HL-60 (cell line): Measurements from ENCODE around the gene SLC25A6.

ENCODE experiments used
- GABPA ChIP-seq: IDR thresholded peaks from 2 replicates; pipeline ENCODE4 v1.6.1; 2012; ENCODE audit warnings: low read depth
- POLR2AphosphoS5 ChIP-seq: IDR thresholded peaks from 2 replicates; pipeline ENCODE4 v1.6.1; 2012; ENCODE audit warnings: low read depth
- TF ChIP-seq, protein P1 (sequence below): IDR thresholded peaks from one replicate; pipeline ENCODE4 v1.5.1; 2011; ENCODE audit warnings: low read length, control low read depth, inconsistent platforms; ENCODE audit not compliant: insufficient read depth
- TF ChIP-seq, protein P2 (sequence below): IDR thresholded peaks from 2 replicates; pipeline ENCODE4 v1.6.1; 2012; ENCODE audit warnings: low read depth; ENCODE audit not compliant: insufficient replicate concordance

DNA sequence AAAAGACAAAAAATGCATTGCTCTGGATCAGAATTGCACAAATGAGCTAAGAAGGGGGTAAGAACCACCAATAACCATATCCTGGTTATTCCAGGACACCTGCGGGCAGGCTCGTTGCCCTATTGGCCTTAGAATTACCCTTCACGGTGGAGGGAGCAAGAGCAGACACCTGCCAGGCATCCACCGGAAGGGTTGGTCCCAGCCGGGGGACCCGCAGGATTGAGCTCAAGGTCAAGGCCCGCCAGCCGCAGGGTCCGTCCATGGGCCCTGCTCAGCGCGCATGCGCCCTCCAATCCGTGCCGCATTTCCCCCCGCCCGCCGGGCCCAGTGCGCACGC is 575 bp downstream of the SLC25A6 start:
- TF ChIP-seq, protein P1, sequence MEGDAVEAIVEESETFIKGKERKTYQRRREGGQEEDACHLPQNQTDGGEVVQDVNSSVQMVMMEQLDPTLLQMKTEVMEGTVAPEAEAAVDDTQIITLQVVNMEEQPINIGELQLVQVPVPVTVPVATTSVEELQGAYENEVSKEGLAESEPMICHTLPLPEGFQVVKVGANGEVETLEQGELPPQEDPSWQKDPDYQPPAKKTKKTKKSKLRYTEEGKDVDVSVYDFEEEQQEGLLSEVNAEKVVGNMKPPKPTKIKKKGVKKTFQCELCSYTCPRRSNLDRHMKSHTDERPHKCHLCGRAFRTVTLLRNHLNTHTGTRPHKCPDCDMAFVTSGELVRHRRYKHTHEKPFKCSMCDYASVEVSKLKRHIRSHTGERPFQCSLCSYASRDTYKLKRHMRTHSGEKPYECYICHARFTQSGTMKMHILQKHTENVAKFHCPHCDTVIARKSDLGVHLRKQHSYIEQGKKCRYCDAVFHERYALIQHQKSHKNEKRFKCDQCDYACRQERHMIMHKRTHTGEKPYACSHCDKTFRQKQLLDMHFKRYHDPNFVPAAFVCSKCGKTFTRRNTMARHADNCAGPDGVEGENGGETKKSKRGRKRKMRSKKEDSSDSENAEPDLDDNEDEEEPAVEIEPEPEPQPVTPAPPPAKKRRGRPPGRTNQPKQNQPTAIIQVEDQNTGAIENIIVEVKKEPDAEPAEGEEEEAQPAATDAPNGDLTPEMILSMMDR = no peak
- no peak for TF ChIP-seq POLR2AphosphoS5
- TF ChIP-seq, protein P2, sequence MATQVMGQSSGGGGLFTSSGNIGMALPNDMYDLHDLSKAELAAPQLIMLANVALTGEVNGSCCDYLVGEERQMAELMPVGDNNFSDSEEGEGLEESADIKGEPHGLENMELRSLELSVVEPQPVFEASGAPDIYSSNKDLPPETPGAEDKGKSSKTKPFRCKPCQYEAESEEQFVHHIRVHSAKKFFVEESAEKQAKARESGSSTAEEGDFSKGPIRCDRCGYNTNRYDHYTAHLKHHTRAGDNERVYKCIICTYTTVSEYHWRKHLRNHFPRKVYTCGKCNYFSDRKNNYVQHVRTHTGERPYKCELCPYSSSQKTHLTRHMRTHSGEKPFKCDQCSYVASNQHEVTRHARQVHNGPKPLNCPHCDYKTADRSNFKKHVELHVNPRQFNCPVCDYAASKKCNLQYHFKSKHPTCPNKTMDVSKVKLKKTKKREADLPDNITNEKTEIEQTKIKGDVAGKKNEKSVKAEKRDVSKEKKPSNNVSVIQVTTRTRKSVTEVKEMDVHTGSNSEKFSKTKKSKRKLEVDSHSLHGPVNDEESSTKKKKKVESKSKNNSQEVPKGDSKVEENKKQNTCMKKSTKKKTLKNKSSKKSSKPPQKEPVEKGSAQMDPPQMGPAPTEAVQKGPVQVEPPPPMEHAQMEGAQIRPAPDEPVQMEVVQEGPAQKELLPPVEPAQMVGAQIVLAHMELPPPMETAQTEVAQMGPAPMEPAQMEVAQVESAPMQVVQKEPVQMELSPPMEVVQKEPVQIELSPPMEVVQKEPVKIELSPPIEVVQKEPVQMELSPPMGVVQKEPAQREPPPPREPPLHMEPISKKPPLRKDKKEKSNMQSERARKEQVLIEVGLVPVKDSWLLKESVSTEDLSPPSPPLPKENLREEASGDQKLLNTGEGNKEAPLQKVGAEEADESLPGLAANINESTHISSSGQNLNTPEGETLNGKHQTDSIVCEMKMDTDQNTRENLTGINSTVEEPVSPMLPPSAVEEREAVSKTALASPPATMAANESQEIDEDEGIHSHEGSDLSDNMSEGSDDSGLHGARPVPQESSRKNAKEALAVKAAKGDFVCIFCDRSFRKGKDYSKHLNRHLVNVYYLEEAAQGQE = no peak
- no peak for TF ChIP-seq GABPA
